Endothelial cell of hepatic sinusoid (primary cell): Measurements from ENCODE around the gene LRRC28.

Experiments
- in situ Hi-C: cut with HindIII; loops from 2 replicates; pipeline ENCODE4 v1.10.0; 2017; ENCODE audit warnings: low sequenced_read_pairs

LRRC28 gene

DNA sequence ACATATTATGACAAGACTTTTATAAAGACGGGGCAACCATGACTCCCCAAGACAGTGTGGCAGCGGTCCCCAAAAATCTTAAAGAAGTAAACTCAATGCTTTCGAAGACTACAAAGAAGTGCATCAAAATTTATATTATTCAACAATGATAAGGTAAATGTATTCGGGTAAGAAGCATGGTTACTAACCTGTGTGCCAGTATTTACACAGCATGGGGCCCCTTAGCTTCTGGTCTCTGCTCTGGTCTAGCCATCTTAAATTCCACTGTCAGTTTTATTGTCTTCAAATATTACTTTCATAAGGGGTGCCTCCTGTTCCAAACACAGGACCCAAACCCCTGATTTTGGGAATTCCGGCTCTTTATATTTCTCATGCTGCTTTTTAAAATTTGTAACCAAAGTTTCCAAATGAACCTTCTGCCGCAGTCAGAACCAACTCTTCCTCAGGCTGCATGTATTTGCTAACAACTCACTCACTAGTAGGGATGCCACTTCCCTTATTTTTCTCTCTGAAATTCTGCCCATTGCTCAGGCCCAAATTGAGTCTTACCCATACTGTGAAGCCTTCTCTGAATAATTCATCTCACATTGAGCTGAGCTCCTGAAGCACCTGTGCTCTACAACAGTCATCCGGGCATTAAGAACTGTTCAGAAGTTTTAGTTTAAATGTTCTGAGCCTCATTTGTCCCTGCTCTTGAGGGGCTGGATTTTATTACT lies 3.1 kb upstream of the LRRC28 start:
- in situ Hi-C loops, result no loop called here

DNA sequence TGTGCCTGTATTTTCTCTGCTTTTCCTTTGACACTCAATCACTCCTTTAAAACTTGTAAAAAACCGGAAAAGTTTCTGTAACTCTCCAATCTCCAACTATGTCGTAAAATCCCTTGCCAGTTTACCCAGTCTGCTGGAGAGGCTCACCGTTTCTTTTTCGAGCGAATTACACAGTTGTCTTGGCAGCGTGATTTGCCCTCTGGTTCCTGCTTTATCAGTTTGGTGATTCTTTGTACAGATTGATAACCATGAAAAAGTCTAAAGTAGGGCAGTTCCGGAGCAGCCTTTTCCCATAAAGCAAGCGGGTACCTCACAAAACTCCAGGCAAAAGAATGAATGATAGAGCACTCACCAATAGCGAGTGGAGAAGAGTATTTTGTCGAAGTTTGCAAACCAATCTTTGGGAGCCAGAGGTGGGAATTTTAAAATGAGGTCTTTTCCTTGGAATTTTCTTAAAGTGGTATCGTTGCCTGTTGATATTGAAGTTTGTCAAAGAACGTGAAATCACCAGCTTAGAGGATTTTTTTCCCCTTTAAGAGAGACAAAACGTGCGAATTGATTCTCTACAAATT lies 1.9 kb upstream of the LRRC28 start, which contains the start of gene TTC23:
Gene TTC23 (minus strand): TSS at position 312 of the 572 bp plus-strand sequence. CDS start 20,869 bp downstream, outside the sequence.
- in situ Hi-C loops, result no loop called here

DNA sequence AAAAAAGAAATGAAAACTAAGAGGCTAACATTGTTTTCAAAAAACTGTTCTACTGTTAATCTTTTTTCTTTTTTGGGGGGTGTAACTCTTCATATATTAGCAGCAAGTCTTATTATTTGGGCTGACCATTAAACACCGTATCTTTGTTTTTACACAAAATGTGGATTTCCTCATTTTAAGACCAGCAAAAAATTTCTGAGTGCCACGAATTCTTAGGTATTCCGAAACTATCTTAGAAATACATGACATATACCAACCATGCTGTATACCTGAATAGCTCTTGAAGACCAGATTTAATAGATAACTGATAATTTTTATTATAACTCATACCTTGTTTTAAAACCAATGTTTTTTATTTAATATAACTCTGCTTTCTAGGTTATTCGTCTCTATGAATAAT lies 1.3 kb upstream of the LRRC28 start:
- in situ Hi-C loops, result loop anchor here (10.0 kb wide), 1 partner anchor 75 kb away; no protein-coding TSS in a partner anchor

DNA sequence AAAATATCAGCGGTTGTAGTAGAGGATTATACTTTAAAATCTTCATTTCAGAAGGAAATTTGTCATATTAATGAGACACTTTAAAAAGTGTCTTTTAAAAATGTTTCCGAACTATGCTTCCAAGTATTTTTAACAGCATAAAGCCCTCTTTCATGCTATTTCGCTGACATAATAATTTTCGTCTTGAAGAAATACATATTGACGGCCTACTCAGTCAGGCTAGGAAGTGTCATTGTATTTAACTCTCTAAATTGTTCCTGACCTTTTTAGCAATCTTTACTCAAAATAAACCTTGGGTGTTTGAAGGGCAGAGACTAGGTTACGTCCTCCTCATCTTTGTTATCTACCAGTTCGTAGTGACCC lies 806 bp upstream of the LRRC28 start:
- in situ Hi-C loops, result loop anchor here (10.0 kb wide), 1 partner anchor 76 kb away; no protein-coding TSS in a partner anchor

DNA sequence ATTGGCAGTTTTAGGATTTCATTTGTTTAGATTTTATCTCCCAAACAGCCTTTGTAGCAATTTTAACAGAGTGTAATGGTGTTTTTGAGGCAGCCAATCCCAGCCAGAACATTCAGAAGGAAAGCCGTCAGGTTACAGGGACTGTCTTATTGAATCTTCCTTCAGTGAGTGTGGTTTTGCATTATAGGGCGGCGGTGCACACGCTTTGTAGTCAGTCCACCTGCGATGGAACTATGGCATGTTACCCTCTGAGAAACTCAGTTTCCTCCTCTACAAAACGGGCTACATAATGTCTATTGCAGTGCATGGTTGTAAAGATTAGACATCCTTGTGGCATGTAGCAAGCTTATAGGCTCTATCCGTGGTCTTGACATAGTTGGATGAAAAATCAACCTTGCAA lies 1.0 kb downstream of the LRRC28 start:
- in situ Hi-C loops, result loop anchor here (10.0 kb wide), 1 partner anchor 78 kb away; no protein-coding TSS in a partner anchor

DNA sequence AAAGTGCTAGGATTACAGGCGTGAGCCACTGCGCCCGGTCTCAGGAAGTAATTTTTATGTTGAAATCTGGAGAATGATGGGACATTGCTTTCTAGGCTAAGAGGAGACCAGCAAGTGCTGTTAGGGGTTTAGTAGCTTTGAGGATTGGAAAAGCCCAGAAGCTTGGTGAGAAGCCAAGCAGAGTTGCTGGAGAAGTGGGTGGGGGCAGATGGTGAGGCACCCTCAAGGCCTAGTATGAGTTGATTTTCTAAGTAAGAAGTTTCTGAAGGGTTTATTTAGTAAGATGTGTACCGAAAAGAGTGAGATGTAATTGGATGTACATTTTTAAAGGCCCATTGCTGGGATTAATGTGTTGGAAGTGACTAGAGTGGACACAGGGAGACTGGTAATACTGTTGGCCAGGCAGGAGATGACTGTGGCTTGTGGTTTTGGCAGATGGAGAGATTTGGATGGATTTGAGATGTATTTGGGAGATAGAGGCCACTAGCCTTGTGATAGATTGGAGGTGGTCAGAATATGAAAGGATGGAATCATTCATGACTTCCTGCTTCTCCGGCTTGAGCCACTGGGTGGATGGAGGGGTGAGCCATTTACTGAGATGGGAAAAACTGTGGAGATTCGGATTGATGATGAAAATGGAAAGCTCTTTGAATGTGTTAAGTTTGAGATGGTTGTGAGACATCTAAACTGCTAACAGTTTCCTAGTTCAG lies 2.3 kb downstream of the LRRC28 start:
- in situ Hi-C loops, result loop anchor here (10.0 kb wide), 1 partner anchor 79 kb away; no protein-coding TSS in a partner anchor

DNA sequence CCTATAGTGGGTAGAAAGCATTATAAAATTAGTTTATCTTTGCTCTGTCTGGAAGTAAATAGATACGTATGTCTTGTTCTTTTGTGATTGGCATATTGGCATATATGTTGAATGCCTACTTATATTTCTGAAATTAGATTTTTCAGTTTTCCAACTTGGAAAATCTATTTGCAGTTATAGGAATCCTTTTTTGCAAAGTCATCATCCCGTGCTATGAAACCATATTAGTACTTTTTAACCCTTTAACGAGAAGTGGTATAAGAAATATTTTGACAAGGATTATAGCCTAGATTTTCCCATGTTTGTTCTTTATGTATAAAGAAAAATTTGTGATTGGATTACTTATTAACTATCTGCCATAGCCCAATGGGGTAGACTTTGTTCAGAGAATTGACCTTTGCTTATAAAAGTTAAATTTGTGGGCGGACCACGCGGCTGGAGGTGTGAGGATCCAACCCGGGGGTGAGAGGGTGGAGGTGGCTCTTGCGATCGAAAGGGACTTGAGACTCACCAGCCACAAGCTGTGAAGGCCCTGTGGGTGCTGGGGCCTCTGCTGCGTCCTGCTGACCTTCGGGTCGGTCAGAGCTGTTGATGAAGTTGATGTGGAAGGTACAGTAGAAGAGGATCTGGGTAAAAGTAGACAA lies 5.9 kb downstream of the LRRC28 start:
- in situ Hi-C loops, result loop anchor here (10.0 kb wide), 1 partner anchor 82 kb away; no protein-coding TSS in a partner anchor

DNA sequence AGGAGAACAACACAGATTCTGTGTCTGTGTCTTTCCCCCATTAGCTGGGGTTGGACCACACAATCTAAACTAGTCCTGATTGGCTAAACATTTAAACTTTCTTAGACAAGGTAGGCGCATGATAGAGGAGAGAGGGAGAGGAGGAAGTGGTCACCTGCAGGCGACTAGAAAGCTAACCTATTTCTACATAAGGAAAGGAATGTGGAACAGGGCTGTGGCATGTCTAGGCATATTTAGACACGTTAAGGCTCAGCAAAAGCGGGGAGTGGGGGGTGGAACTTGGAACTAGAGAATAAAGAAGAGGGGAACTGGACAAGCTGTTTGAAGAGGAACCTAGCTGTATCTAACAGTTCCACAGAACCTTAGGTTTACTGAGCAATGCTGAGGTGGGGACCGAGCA lies 12.8 kb downstream of the LRRC28 start:
- in situ Hi-C loops, result no loop called here

DNA sequence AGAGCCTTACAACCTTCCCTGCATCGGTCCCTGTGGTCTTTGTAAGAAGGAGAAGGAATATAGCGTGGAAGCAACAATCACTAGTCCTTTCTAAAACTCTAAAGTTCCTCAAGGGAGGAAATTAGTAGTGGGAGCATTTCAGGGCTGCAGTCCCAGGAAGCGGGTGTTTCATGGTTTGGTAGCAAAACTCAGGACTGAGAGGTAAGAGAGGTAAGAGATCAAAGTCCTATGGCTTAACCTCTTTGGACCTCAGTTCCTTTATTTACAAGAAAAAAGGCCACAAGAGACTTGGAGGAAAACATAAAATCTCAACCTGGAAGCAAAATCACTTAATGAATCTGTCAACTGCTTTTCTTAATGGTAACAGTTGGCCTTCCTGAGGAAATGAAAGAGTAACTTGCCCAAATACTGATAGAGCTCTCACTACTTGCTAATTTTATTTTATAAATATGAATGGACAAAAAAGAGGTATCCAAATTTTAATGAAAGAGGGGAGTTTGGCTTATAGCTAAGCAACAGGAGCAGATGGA lies 14.3 kb downstream of the LRRC28 start:
- in situ Hi-C loops, result loop anchor here (5.0 kb wide), 1 partner anchor 52 kb away; no protein-coding TSS in a partner anchor

DNA sequence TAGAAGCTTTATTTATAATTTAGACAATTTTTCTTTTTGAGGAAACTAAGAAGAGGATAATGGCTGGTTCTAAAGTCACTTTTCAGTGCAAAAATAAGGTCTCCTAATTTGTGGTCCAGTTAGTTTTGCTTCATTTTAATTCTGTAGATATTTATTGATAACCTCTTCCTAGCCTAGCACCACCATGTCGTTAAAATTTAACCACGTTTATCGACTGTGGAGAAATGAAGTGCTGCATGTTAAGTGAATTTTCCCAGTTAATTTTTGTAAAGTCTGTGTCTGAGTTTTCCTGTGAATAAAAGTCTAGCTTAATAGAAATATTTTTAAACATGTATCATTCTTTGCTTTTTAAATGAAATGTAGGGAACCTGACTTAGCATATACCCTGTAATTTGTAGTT lies 16.7 kb downstream of the LRRC28 start:
- in situ Hi-C loops, result loop anchor here (5.0 kb wide), 1 partner anchor 49 kb away; no protein-coding TSS in a partner anchor

DNA sequence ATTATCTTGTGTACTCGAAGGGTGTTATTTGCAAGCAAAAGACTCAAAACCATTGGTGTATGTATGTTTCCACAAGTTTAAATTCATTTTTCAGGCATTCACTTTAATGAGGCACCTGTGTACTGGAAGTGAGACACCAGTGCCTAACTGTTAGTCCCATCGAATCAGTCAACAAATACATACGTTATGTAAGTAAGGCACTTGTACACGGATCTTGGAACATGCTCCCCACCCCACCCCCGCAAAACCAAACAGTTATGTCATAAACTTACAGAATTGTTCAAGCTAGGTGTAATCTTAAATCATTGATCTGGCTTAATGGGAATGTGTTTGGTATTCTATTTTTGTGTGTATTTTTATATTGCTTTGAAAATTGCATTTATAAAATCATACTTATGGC lies 17.1 kb downstream of the LRRC28 start:
- in situ Hi-C loops, result loop anchor here (5.0 kb wide), 1 partner anchor 49 kb away; no protein-coding TSS in a partner anchor

DNA sequence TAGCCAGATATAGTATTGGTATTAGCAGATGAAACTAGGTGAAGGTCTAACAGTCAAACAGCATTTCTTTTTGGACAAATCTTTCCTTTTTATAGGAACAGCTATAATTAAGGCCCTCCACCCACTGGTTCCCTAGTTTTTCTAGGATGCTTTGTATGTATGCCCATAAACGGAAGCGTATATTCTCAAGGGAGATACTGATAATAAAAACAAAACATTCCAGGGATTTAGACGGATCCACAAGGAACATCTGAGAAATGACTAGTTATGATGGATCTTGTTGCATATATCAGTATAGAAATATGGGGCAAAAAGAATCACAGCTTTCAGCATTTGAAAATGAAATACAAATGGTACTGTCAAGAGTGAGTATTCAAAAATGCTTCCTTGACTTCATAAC lies 22.5 kb downstream of the LRRC28 start:
- in situ Hi-C loops, result no loop called here

DNA sequence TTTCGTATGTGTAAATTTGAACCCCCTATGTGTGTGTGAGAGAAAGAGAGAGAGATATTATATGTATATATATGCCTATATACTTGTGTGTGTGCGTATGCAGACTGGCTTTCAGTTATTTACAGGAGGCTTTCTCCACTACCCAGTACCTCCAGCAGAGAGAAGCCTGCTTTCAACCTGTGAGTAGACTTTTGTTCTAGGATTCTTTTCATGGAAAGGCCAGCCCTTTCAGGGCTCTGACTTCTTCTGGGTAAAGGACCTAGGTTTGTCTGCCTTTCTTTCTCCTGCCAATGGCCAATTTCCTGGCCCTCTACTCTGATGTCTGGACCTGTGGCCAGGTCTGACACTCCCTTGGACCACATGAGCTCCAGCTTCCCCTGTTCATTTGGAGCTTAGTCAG lies 23.8 kb downstream of the LRRC28 start:
- in situ Hi-C loops, result no loop called here

DNA sequence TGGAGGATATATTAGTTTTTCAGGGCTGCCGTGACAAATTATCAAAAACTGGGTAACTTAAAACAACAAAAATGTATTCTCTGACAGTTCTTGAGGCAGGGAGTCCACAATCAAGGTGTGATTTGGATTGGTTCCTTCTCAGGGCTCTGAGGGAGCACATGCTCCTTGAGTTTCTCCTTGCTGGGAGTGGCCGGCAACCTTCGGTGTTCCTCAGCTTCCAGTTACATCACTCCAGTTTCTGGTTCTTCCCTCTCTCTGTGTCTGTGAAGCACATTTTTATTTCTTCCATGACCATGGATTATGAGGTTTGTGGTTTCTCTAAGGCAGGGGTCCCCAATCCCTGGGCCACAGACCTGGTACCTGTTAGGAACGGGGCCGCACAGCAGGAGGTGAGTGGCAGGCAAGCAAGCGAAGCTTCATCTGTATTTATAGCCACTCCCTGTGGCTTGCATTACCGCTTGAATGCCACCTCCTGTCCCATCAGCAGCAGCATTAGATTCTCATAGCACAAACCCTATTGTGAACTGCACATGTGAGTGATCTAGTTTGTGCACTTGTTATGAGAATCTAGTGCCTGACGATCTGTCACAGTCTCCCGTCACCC lies 24.3 kb downstream of the LRRC28 start:
- in situ Hi-C loops, result no loop called here

DNA sequence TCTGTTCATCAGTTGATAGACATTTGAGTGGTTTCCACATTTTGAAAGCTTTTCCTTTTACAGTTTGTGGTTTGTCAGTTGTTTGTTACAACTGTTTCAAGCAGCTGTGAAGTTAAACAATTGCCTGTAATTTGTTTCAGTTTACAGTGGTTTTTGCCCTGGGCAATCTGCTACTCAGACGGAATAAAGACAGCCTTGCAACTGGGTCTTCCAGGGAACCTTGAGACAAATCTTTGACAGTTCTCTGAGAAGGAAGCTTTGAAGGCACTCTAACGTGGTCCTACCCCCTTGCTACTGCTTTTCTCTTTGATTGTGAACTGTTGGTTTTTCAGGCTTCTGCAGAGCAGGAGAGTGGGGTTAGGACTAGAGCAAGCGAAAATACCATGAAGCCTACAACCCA lies 28.0 kb downstream of the LRRC28 start:
- in situ Hi-C loops, result no loop called here

DNA sequence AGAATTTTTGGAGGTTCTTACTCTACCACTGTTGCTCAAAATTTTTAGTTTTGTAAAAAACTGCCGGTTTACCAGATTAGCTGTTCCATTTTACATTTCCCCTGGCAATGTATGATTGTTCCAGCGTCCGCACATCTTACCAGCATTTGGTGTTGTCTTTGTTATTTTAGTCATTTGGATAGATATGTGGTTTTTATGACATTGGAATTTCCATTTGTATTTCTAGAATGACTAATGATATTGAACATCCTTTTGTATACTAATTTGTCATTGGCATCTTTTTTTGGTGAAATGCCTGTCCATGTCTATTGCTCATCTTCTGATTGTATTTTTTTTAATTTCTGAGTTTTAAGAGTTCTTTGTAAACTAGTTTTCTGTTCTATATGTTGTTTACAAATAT lies 28.5 kb downstream of the LRRC28 start:
- in situ Hi-C loops, result no loop called here

DNA sequence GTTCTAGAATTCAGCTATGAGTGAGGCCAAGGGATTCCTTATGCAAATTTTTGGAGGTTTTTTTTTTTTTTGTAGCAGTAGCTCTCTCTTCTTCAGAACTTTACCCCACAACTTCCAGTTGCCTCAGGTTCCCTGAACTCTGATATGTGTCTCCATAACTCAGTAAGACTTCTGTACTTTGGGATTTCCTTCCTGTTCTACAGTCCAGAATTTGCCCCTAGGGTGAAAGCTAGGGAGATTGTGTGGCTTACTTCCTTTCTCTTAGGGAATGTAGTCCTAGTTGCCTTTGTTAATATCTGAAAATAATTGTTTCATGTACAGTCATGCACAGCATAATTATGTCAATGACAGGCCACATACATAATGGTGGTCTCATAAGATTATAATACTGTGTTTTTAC lies 30.8 kb downstream of the LRRC28 start:
- in situ Hi-C loops, result no loop called here

DNA sequence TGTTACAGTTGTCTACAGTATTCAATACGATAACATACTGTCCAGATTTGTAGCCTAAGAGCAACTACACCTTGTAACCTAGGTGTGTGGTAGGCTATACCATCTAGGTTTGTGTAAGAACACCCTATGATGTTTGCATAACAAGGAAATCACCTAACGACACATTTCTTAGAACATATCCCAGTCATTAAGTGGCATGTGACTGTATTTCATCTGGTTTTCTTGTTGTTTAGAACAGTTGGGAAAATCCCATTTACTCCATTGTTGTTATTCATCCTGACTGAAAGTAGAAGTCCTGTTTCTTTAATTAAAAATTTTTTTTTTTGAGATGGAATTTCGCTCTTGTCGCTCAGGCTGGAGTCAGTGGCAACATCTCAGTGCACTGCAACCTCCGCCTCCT lies 31.3 kb downstream of the LRRC28 start:
- in situ Hi-C loops, result no loop called here

DNA sequence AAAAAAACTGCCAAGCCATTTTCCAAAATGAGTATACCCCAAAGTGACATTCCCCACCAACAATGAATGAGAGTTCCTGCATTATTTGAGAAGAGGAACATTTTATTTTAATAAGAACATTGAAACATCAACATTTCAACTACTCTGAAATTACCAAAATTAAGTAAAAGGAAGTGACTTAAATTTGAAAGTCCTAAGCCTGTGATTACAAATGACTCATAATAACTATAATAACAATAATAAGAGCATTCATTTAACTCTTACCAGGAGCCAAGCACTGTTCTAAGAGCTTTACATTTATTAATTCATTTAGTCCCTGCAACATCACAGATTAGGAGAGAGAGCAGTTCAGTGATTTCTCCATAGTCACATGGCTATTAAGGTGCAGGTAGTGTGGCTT lies 32.4 kb downstream of the LRRC28 start:
- in situ Hi-C loops, result no loop called here

DNA sequence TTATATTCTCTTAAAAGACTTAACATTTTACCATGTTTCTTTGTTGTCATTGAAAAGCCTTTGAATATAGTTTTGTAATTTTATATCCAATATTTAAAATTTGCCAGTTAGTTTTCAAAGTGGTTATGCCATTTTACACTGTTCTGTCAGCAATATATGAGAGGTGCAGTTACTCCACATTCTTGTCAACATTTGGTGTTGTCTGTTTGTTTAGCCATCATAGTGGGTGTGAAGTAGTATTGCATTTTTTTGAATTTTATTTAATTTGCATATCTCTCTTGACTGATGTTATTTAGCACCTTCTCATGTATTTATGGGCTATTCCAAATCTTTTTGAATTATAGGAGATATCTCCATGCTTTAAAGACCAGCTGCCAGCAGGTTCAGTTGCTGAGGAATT lies 40.4 kb downstream of the LRRC28 start:
- in situ Hi-C loops, result no loop called here
